ENCODE results near the gene RBM34. TPM values are rescaled to one million over a fixed set of nuclear protein-coding genes. Genes with fewer than 3 reads are reported as not detected.

RBM34 gene
- polyA plus RNA-seq, 3 donors: 20.5 to 25.7 (median 22.5) TPM

GRCh38 chr1:235151033-235151432 is 10.0 kb downstream of the RBM34 start:
- H3K27me3 Mint-ChIP-seq (ENCODE audit: low read depth in 3 of 3): no peaks in the 10 kb centered on the region
- Histone ChIP-seq H3K27me3 (ENCODE audit: control insufficient read depth in 2 of 2, insufficient read depth in 2 of 2, low read length in 2 of 2) (no peaks in the 10 kb centered on the region), H3K4me2 (replicated peaks; ENCODE audit: extremely low read depth, low read length, poor library complexity, severe bottlenecking) (no peak overlapping the region), H3K79me2 (ENCODE audit: insufficient read depth, low read length) (peaks cover 11% of the 10 kb centered on the region), H3K36me3 (replicated peaks in 1 of 2; ENCODE audit: control insufficient read depth in 1 of 2, insufficient read depth in 2 of 2, low read length in 2 of 2) (peaks cover 80 to 96% of the 10 kb centered on the region in 2 donors), H2AFZ (ENCODE audit: insufficient read depth, low read depth, low read length, poor library complexity, severe bottlenecking) (no peak overlapping the region), H3K4me1 (ENCODE audit: control insufficient read depth in 1 of 2, insufficient read depth in 2 of 2, low read length in 2 of 2) (no peaks in the 10 kb centered on the region), H3K27ac (ENCODE audit: low read depth in 1 of 2, low read length in 2 of 2) (no peak overlapping the region), H4K20me1 (ENCODE audit: insufficient read depth, low read length) (peaks cover 15% of the 10 kb centered on the region), H3K9ac (ENCODE audit: insufficient read depth, low read length, poor library complexity, severe bottlenecking) (no peak overlapping the region), H3K4me3 (replicated peaks in 1 of 3; ENCODE audit: low read depth in 2 of 3, low read length in 3 of 3) (no peak overlapping the region), H3K9me3 (replicated peaks in 1 of 2; ENCODE audit: control insufficient read depth in 1 of 2, insufficient read depth in 1 of 2, low read length in 2 of 2) (no peaks in the 10 kb centered on the region)
- no peak overlapping the region for H3K4me3 Mint-ChIP-seq
- DNase-seq: no peak
- H3K4me1 Mint-ChIP-seq: no peaks in the 10 kb centered on the region
- no peak overlapping the region for H3K27ac Mint-ChIP-seq
- H3K9me3 Mint-ChIP-seq: no peaks in the 10 kb centered on the region
- intact Hi-C loops (cut with micrococcal nuclease): no loop called here
- H3K36me3 Mint-ChIP-seq: peaks cover 69 to 92% of the 10 kb centered on the region in 2 donors
- WGBS (ENCODE audit: insufficient coverage): no CpG with 5 or more reads among the region's 2 CpGs
- no peak for TF ChIP-seq CTCF (IDR thresholded peaks at IDR 0.05)

DNA sequence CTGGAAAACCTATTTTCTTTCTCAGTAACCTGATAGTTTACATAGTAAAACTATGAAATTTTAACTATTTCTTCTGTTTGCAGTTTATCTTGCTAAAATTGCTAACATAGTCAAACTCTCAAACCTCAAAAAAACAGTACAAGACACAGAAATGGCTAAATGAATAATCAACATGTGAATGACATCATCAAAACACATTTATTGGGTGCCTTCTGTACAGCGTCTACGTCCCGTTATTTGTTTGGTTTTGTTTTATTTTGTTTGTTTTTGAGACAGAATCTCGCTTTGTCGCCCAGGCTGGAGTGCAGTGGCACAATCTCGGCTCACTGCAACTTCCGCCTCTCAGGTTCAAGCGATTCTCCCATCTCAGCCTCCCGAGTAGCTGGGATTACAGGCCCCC is 11.2 kb downstream of the RBM34 start:
- Histone ChIP-seq H3K9ac (ENCODE audit: insufficient read depth, low read length, poor library complexity, severe bottlenecking) (no peak overlapping the region), H3K9me3 (replicated peaks in 1 of 2; ENCODE audit: control insufficient read depth in 1 of 2, insufficient read depth in 1 of 2, low read length in 2 of 2) (no peaks in the 10 kb centered on the region), H3K4me3 (replicated peaks in 1 of 3; ENCODE audit: low read depth in 2 of 3, low read length in 3 of 3) (no peak overlapping the region), H2AFZ (ENCODE audit: insufficient read depth, low read depth, low read length, poor library complexity, severe bottlenecking) (no peak overlapping the region), H4K20me1 (ENCODE audit: insufficient read depth, low read length) (peaks cover 19% of the 10 kb centered on the region), H3K27ac (ENCODE audit: low read depth in 1 of 2, low read length in 2 of 2) (no peak overlapping the region), H3K79me2 (ENCODE audit: insufficient read depth, low read length) (peaks cover 10% of the 10 kb centered on the region), H3K4me2 (replicated peaks; ENCODE audit: extremely low read depth, low read length, poor library complexity, severe bottlenecking) (no peak overlapping the region), H3K27me3 (ENCODE audit: control insufficient read depth in 2 of 2, insufficient read depth in 2 of 2, low read length in 2 of 2) (no peaks in the 10 kb centered on the region), H3K4me1 (ENCODE audit: control insufficient read depth in 1 of 2, insufficient read depth in 2 of 2, low read length in 2 of 2) (no peaks in the 10 kb centered on the region), H3K36me3 (replicated peaks in 1 of 2; ENCODE audit: control insufficient read depth in 1 of 2, insufficient read depth in 2 of 2, low read length in 2 of 2) (peaks cover 90 to 97% of the 10 kb centered on the region in 2 donors)
- Mint-ChIP-seq H3K4me3 (no peak overlapping the region), H3K36me3 (peaks cover 76 to 95% of the 10 kb centered on the region in 2 donors), H3K27ac (peak overlapping the region in 2 of 7 donors; percentile 26 to 33), H3K4me1 (no peaks in the 10 kb centered on the region), H3K9me3 (no peaks in the 10 kb centered on the region), H3K27me3 (ENCODE audit: low read depth in 3 of 3) (no peaks in the 10 kb centered on the region)
- TF ChIP-seq CTCF (IDR thresholded peaks at IDR 0.05): no peak
- intact Hi-C loops (cut with micrococcal nuclease): no loop called here
- DNase-seq: no peak
- 100% methylated on average over 5 of the region's 9 CpGs for WGBS (ENCODE audit: insufficient coverage)
